Activated CD4-positive, CD25-positive, alpha-beta regulatory T cell treated with anti-CD3 and anti-CD28 coated beads, Interleukin-2, amount 50 U/mL, for 24 hours (primary cell): ENCODE results near the gene PCDHGB3.
"Not testable (repeated sequence)": the region's sequence is repeated elsewhere in the genome, so short reads cannot be mapped to it uniquely, and the experiment has no call there.

Experiments
- ATAC-seq, 2 donors: fragments of 150-1000 bp; cut with Tn5 transposase; one replicate each; pipeline ENCODE4 v1.10.0; 2021; ENCODE audit warnings: mild to moderate bottlenecking in 1 of 2, moderate library complexity in 1 of 2

PCDHGB3 gene

GRCh38 chr5:141369994-141370848 is at the start of gene PCDHGB3:
PCDHGB3 (plus strand) TSS chr5:141370242; CDS start chr5:141370395, 153 bp downstream.
- ATAC-seq = peak; percentile 60 to 68

- ATAC-seq = no peak
These were observed 47.8 kb upstream of the PCDHGB3 start for GRCh38 chr5:141322261-141322660.

- ATAC-seq = peak; percentile 94
These were observed 43.8 kb upstream of the PCDHGB3 start for GRCh38 chr5:141326088-141326854.

- ATAC-seq = no peak
These were observed 41.8 kb upstream of the PCDHGB3 start for GRCh38 chr5:141328231-141328630.

- no peak for ATAC-seq
These were observed 39.6 kb upstream of the PCDHGB3 start, which contains the start of gene PCDHGA1 for GRCh38 chr5:141330299-141331080. PCDHGA1 (plus strand) TSS chr5:141330514.

GRCh38 chr5:141332571-141332970 is 37.5 kb upstream of the PCDHGB3 start:
- not testable (repeated sequence) for ATAC-seq

GRCh38 chr5:141338538-141339306 is 31.3 kb upstream of the PCDHGB3 start, which contains the start of gene PCDHGA2:
PCDHGA2 (plus strand) TSS chr5:141338760.
- no peak for ATAC-seq

GRCh38 chr5:141340781-141341354 is 29.2 kb upstream of the PCDHGB3 start:
- ATAC-seq = not testable (repeated sequence)

- no peak for ATAC-seq
These were observed 27.3 kb upstream of the PCDHGB3 start for GRCh38 chr5:141342773-141343172.

GRCh38 chr5:141343242-141343952 is 26.6 kb upstream of the PCDHGB3 start, which contains the start of gene PCDHGA3:
PCDHGA3 (plus strand) TSS chr5:141343829; CDS start chr5:141344034, 205 bp downstream.
- no peak for ATAC-seq

GRCh38 chr5:141343953-141344463 is 26.0 kb upstream of the PCDHGB3 start:
- ATAC-seq = no peak

GRCh38 chr5:141345327-141345726 is 24.7 kb upstream of the PCDHGB3 start:
- no peak for ATAC-seq

- not testable (repeated sequence) for ATAC-seq
These were observed 24.0 kb upstream of the PCDHGB3 start for GRCh38 chr5:141346017-141346416.

- ATAC-seq = no peak
These were observed 20.0 kb upstream of the PCDHGB3 start, which contains the start of gene PCDHGB1 for GRCh38 chr5:141349917-141350619. PCDHGB1 (plus strand) TSS chr5:141350099; CDS start chr5:141350261, 162 bp downstream.

GRCh38 chr5:141351591-141351990 is 18.5 kb upstream of the PCDHGB3 start:
- ATAC-seq = no peak

GRCh38 chr5:141354900-141355469 is 15.1 kb upstream of the PCDHGB3 start, which contains the start of gene PCDHGA4:
PCDHGA4 (plus strand) TSS chr5:141355021; CDS start chr5:141355108, 87 bp downstream.
- ATAC-seq = no peak

GRCh38 chr5:141355641-141356040 is 14.4 kb upstream of the PCDHGB3 start:
- no peak for ATAC-seq

- no peak for ATAC-seq
These were observed 13.9 kb upstream of the PCDHGB3 start for GRCh38 chr5:141356133-141356532.

GRCh38 chr5:141356950-141357349 is 13.1 kb upstream of the PCDHGB3 start:
- no peak for ATAC-seq
